Naive thymus-derived CD4-positive, alpha-beta T cell (primary cell): Measurements from ENCODE around the gene TMEM233. TPM values are rescaled to one million over a fixed set of nuclear protein-coding genes. Genes with fewer than 3 reads are reported as not detected.

ENCODE experiments used
- ATAC-seq: fragments of 150-1000 bp; cut with Tn5 transposase; 2 replicates; pipeline ENCODE4 v1.10.0; 2021; ENCODE audit warnings: mild to moderate bottlenecking, moderate library complexity
- CTCF ChIA-PET: fragments of 350-600 bp; sonication (Branson Sonifier 250); formaldehyde crosslinking; loops from one replicate; lab custom pipeline; 2021; ENCODE audit warnings: antibody characterized with exemption; lab: Charles Lee
- POLR2A ChIA-PET: fragments of 350-600 bp; sonication (Branson Sonifier 250); formaldehyde crosslinking; loops from one replicate; lab custom pipeline; 2021; ENCODE audit warnings: antibody characterized with exemption, inconsistent platforms; lab: Charles Lee
- DNase-seq, 9 donors: peaks; one replicate each; pipeline versions ENCODE4 v3.0.0 to v3.0.0-alpha.2; 2020 to 2022; ENCODE audit warnings: mixed read lengths in 1 of 9
- H3K27ac ChIP-seq: one replicate; pipeline ENCODE4 v1.7.0; 2013; ENCODE audit warnings: mild to moderate bottlenecking, low read depth, low read length, moderate library complexity
- H3K27me3 ChIP-seq, 2 donors: one replicate each; pipeline ENCODE4 v1.7.0; 2013; ENCODE audit warnings: low read length in 2 of 2, mild to moderate bottlenecking in 2 of 2, moderate library complexity in 2 of 2; ENCODE audit not compliant: control insufficient read depth in 2 of 2, insufficient read depth in 2 of 2
- H3K36me3 ChIP-seq, 3 experiments: 1 replicate in 2 of 3; 2 replicates in 1 of 3; pipeline ENCODE4 v1.7.0; 2013; ENCODE audit warnings: low read length in 3 of 3, mild to moderate bottlenecking in 3 of 3, moderate library complexity in 1 of 3; ENCODE audit not compliant: insufficient read depth in 3 of 3, control insufficient read depth in 2 of 3
- H3K4me1 ChIP-seq, 2 donors: one replicate each; pipeline ENCODE4 v1.7.0; 2013; ENCODE audit warnings: low read length in 2 of 2, mild to moderate bottlenecking in 2 of 2, moderate library complexity in 1 of 2; ENCODE audit not compliant: control insufficient read depth in 2 of 2, insufficient read depth in 2 of 2
- H3K4me3 ChIP-seq: 2 replicates; pipeline ENCODE4 v1.7.0; 2013; ENCODE audit warnings: mild to moderate bottlenecking, low read length
- H3K9me3 ChIP-seq, 3 experiments: 1 replicate in 2 of 3; 2 replicates in 1 of 3; pipeline ENCODE4 v1.7.0; 2013; ENCODE audit warnings: low read length in 3 of 3; ENCODE audit not compliant: control insufficient read depth in 2 of 3
- H3K27ac Mint-ChIP-seq, 9 donors: one replicate each; pipeline ENCODE4 v1.8.0; 2020 to 2022; ENCODE audit warnings: mixed read lengths in 9 of 9, mild to moderate bottlenecking in 8 of 9, moderate library complexity in 5 of 9, inconsistent platforms in 2 of 9
- H3K27me3 Mint-ChIP-seq, 5 donors: one replicate each; pipeline ENCODE4 v1.8.0; 2021 to 2022; ENCODE audit warnings: mixed read lengths in 5 of 5, mild to moderate bottlenecking in 1 of 5
- H3K36me3 Mint-ChIP-seq, 5 donors: one replicate each; pipeline ENCODE4 v1.8.0; 2020 to 2022; ENCODE audit warnings: mixed read lengths in 5 of 5, mild to moderate bottlenecking in 3 of 5, inconsistent platforms in 1 of 5
- H3K4me1 Mint-ChIP-seq, 7 donors: one replicate each; pipeline ENCODE4 v1.8.0; 2020 to 2022; ENCODE audit warnings: mixed read lengths in 7 of 7, mild to moderate bottlenecking in 3 of 7, inconsistent platforms in 1 of 7
- H3K4me3 Mint-ChIP-seq, 10 donors: one replicate each; pipeline ENCODE4 v1.8.0; 2020 to 2022; ENCODE audit warnings: mild to moderate bottlenecking in 10 of 10, mixed read lengths in 10 of 10, moderate library complexity in 6 of 10, inconsistent platforms in 2 of 10
- H3K9me3 Mint-ChIP-seq, 11 donors: one replicate each; pipeline ENCODE4 v1.8.0; 2020 to 2022; ENCODE audit warnings: mixed read lengths in 11 of 11, mild to moderate bottlenecking in 4 of 11, inconsistent platforms in 1 of 11, moderate library complexity in 1 of 11
- intact Hi-C, 2 donors: fragments of 100-400 bp; cut with micrococcal nuclease; formaldehyde crosslinking; loops; one replicate each; pipeline ENCODE4 v1.15.1; 2023
- polyA plus RNA-seq, 2 donors: library from polyadenylated mRNA; unstranded; fragments of 300-500 nt; fragmentation: Illumina TruSeq; gene quantifications; one replicate each; pipeline ENCODE4 v1.2.3, GENCODE V29; 2021
- total RNA-seq, 6 experiments: library from RNA in 5 of 6; stranded (reverse) in 5 of 6; gene quantifications; 1 replicate in 5 of 6; 2 replicates in 1 of 6; pipeline ENCODE4 v1.2.3 and lab custom pipeline; 2021 to 2026

TMEM233 gene
- total and polyA plus RNA-seq, 7 experiments from 2014 or later: not detected

- ChIA-PET POLR2A (no interaction called here), CTCF (no interaction called here)
- H3K36me3 ChIP-seq: no peaks in the 10 kb centered on the region
- no peaks in the 10 kb centered on the region for H3K4me1 ChIP-seq
- H3K27me3 Mint-ChIP-seq: peaks cover 33 to 62% (median 45%) of the 10 kb centered on the region in 5 donors
- no peaks in the 10 kb centered on the region for H3K9me3 Mint-ChIP-seq
- H3K4me1 Mint-ChIP-seq: no peaks in the 10 kb centered on the region
- no peak for DNase-seq
- no peak overlapping the region for H3K27ac Mint-ChIP-seq
- no peaks in the 10 kb centered on the region for H3K36me3 Mint-ChIP-seq
- intact Hi-C loops: no loop called here
- H3K27me3 ChIP-seq: peaks cover 0 to 3% of the 10 kb centered on the region in 2 donors
- no peak overlapping the region for H3K4me3 ChIP-seq
- no peak overlapping the region for H3K27ac ChIP-seq
- ATAC-seq: no peak
- no peak overlapping the region for H3K4me3 Mint-ChIP-seq
- no peaks in the 10 kb centered on the region for H3K9me3 ChIP-seq
These were observed 9.1 kb downstream of the TMEM233 start for GRCh38 chr12:119602734-119603094.

DNA sequence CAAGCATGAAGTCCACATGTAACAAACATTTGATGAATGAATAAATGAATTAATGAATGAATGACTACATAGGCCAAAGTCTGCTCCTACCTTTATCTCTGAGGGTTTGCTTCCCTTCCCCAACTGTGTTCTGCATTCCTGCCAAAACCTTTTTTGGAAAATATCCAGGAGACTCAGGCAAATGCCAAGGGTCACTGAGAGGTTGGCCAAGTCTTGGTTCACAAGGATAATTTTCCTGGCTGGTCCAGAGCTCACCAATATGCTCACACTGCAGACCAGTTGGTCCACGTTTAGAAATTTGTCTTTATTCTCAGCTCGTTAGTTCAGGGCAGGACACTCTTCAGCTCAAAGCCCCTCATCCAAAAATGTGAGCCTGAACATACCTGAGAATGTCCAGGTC is 10.2 kb downstream of the TMEM233 start:
- peaks cover 0 to 3% (median 0%) of the 10 kb centered on the region in 5 donors for H3K36me3 Mint-ChIP-seq
- Histone ChIP-seq H3K27ac (no peak overlapping the region), H3K27me3 (peaks cover 0 to 3% of the 10 kb centered on the region in 2 donors), H3K4me1 (no peaks in the 10 kb centered on the region), H3K36me3 (no peaks in the 10 kb centered on the region), H3K9me3 (no peaks in the 10 kb centered on the region), H3K4me3 (no peak overlapping the region)
- ChIA-PET POLR2A (interaction anchor here (0.5 kb wide), 1 partner anchor 15 kb away, joined by 3 read pairs; no protein-coding TSS in a partner anchor), CTCF (no interaction called here)
- no peak for DNase-seq
- H3K4me1 Mint-ChIP-seq: no peaks in the 10 kb centered on the region
- no peak overlapping the region for H3K4me3 Mint-ChIP-seq
- H3K9me3 Mint-ChIP-seq: peaks cover 0 to 8% (median under 1%) of the 10 kb centered on the region in 11 donors
- intact Hi-C loops: no loop called here
- H3K27me3 Mint-ChIP-seq: peaks cover 27 to 57% (median 46%) of the 10 kb centered on the region in 5 donors
- ATAC-seq: no peak
- no peak overlapping the region for H3K27ac Mint-ChIP-seq

DNA sequence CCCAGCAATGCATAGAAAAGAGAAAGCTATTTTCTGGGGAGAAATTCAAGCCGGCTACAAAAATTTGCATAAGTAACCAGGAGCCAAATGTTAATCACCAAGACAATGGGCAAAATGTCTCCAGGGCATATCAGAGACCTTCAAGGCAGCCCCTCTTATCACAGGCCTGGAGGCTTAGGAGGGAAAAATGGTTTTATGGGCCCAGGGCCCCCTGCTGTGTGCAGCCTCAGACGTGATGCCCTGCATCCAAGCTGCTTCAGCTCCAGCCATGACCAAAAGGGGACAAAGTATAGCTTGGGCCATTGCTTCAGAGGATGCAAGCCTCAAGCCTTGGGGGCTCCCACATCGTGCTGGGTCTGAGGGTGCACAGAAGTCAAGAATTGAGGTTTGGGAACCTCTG is 15.8 kb downstream of the TMEM233 start:
- no peak for ATAC-seq
- intact Hi-C loops: no loop called here
- Histone ChIP-seq H3K4me1 (no peaks in the 10 kb centered on the region), H3K27ac (no peak overlapping the region), H3K36me3 (no peaks in the 10 kb centered on the region), H3K4me3 (no peak overlapping the region), H3K9me3 (peaks cover 0 to 4% (median 0%) of the 10 kb centered on the region in 3 experiments), H3K27me3 (no peaks in the 10 kb centered on the region)
- H3K36me3 Mint-ChIP-seq: peaks cover 0 to 7% (median 0%) of the 10 kb centered on the region in 5 donors
- peaks cover 0 to 30% (median 9%) of the 10 kb centered on the region in 11 donors for H3K9me3 Mint-ChIP-seq
- H3K4me3 Mint-ChIP-seq: no peak overlapping the region
- ChIA-PET POLR2A (no interaction called here), CTCF (no interaction called here)
- H3K27me3 Mint-ChIP-seq: peaks cover 7 to 45% (median 41%) of the 10 kb centered on the region in 5 donors
- DNase-seq: no peak
- H3K4me1 Mint-ChIP-seq: no peaks in the 10 kb centered on the region
- no peak overlapping the region for H3K27ac Mint-ChIP-seq

DNA sequence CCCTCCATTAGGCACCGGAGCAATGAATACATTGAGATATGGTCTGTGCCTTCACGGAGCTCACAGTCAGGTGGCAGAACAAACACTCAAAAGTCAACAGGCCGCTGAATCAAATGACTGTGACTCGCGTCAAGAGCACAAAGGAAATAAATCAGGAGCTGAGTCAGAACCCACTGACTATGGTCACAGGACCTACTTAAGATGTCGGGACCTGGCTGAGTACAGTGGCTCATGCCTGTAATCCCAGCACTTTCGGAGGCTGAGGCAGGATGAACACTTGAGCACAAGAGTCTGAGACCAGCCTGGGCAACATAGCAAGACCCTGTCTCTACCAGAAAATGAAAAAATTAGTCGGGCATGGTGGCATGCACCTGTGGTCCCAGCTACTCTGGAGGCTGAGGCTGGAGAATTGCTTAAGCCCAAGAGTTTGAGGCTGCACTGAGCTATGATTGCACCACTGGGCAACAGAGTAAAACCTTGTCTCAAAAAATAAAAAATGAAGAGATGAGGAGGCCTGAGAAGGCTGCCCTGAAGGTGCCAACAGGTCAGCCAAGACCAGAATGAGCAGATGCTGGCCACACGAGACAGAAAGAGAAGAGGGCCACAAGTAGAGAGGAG is 19.9 kb downstream of the TMEM233 start:
- H3K4me1 ChIP-seq: no peaks in the 10 kb centered on the region
- Mint-ChIP-seq H3K4me3 (no peak overlapping the region), H3K27me3 (peaks cover 0 to 36% (median 26%) of the 10 kb centered on the region in 5 donors), H3K36me3 (peaks cover 0 to 7% (median 0%) of the 10 kb centered on the region in 5 donors), H3K27ac (no peak overlapping the region), H3K4me1 (peaks cover 0 to 2% (median 0%) of the 10 kb centered on the region in 7 donors), H3K9me3 (peaks cover 0 to 36% (median 9%) of the 10 kb centered on the region in 11 donors)
- ATAC-seq (no peak), DNase-seq (no peak)
- peaks cover 0 to 4% (median 0%) of the 10 kb centered on the region in 3 experiments for H3K9me3 ChIP-seq
- no peak overlapping the region for H3K4me3 ChIP-seq
- ChIA-PET CTCF (no interaction called here), POLR2A (no interaction called here)
- H3K27ac ChIP-seq: no peak overlapping the region
- intact Hi-C loops: no loop called here
- H3K27me3 ChIP-seq: no peaks in the 10 kb centered on the region
- no peaks in the 10 kb centered on the region for H3K36me3 ChIP-seq

DNA sequence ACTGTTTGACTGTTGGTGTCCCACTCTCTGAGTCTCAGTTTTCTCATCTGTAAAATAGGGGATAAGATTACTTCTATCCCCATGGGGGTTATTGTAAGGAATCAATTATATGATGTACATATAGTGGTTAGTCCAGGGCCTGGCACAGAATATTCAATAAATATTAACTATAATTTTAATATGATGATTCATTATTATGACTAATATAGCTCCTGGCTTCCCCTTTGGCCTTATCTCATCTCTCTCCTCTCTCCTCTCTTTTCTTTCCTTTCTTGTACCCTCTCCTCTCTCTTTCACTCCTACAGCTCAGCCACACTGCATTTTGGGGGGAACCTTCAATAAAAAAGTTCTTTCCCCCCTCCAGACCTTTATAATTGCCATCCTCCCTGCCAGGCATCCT is 21.1 kb downstream of the TMEM233 start:
- peaks cover 0 to 37% (median 23%) of the 10 kb centered on the region in 5 donors for H3K27me3 Mint-ChIP-seq
- DNase-seq (no peak), ATAC-seq (no peak)
- no peaks in the 10 kb centered on the region for H3K36me3 ChIP-seq
- H3K27ac Mint-ChIP-seq: no peak overlapping the region
- intact Hi-C loops: no loop called here
- H3K27ac ChIP-seq: no peak overlapping the region
- ChIA-PET CTCF (no interaction called here), POLR2A (no interaction called here)
- no peaks in the 10 kb centered on the region for H3K27me3 ChIP-seq
- H3K4me1 Mint-ChIP-seq: peaks cover 0 to 2% (median 0%) of the 10 kb centered on the region in 7 donors
- H3K4me3 ChIP-seq: no peak overlapping the region
- no peaks in the 10 kb centered on the region for H3K4me1 ChIP-seq
- H3K9me3 Mint-ChIP-seq: peaks cover 3 to 27% (median 9%) of the 10 kb centered on the region in 11 donors
- peaks cover 0 to 8% (median 0%) of the 10 kb centered on the region in 5 donors for H3K36me3 Mint-ChIP-seq
- no peak overlapping the region for H3K4me3 Mint-ChIP-seq
- H3K9me3 ChIP-seq: no peaks in the 10 kb centered on the region

- CTCF ChIA-PET: no interaction called here
- ATAC-seq: no peak
- Mint-ChIP-seq H3K27ac (no peak overlapping the region), H3K4me3 (no peak overlapping the region), H3K27me3 (peaks cover 0 to 35% (median 21%) of the 10 kb centered on the region in 5 donors), H3K4me1 (peaks cover 0 to 2% (median 0%) of the 10 kb centered on the region in 7 donors), H3K36me3 (peaks cover 0 to 8% (median 0%) of the 10 kb centered on the region in 5 donors), H3K9me3 (peaks cover 1 to 16% (median 6%) of the 10 kb centered on the region in 11 donors)
- Histone ChIP-seq H3K27ac (no peak overlapping the region), H3K4me1 (no peaks in the 10 kb centered on the region), H3K36me3 (no peaks in the 10 kb centered on the region), H3K4me3 (no peak overlapping the region), H3K9me3 (no peaks in the 10 kb centered on the region), H3K27me3 (no peaks in the 10 kb centered on the region)
- intact Hi-C loops: no loop called here
- POLR2A ChIA-PET: no interaction called here
- DNase-seq: no peak
These were observed 22.2 kb downstream of the TMEM233 start for GRCh38 chr12:119615518-119616475.
